Activated naive CD4-positive, alpha-beta T cell treated with anti-CD3 and anti-CD28 coated beads, Interleukin-2, amount 10 ng/mL, durations not matched to agents 7 days and 5 days (primary cell): ENCODE data around the gene MYO1E.
"Not testable (repeated sequence)": the region's sequence is repeated elsewhere in the genome, so short reads cannot be mapped to it uniquely, and the experiment has no call there.

Experiments
- CTCF ChIA-PET: fragments of 350-600 bp; sonication (Branson Sonifier 250); formaldehyde crosslinking; loops from one replicate; lab custom pipeline; 2021; ENCODE audit warnings: antibody characterized with exemption; lab: Charles Lee
- DNase-seq: peaks from one replicate; pipeline ENCODE4 v3.0.0-alpha.2; 2020
- H3K27ac Mint-ChIP-seq: one replicate; pipeline ENCODE4 v1.8.0; 2021; ENCODE audit warnings: mild to moderate bottlenecking, moderate library complexity, mixed read lengths
- H3K27me3 Mint-ChIP-seq: one replicate; pipeline ENCODE4 v1.8.0; 2021; ENCODE audit warnings: mild to moderate bottlenecking, mixed read lengths
- H3K36me3 Mint-ChIP-seq: one replicate; pipeline ENCODE4 v1.8.0; 2021; ENCODE audit warnings: mixed read lengths
- H3K4me1 Mint-ChIP-seq: one replicate; pipeline ENCODE4 v1.8.0; 2021; ENCODE audit warnings: mixed read lengths
- H3K4me3 Mint-ChIP-seq: one replicate; pipeline ENCODE4 v1.8.0; 2021; ENCODE audit warnings: mild to moderate bottlenecking, moderate library complexity, mixed read lengths
- H3K9me3 Mint-ChIP-seq: one replicate; pipeline ENCODE4 v1.8.0; 2021; ENCODE audit warnings: mixed read lengths

MYO1E gene

DNA sequence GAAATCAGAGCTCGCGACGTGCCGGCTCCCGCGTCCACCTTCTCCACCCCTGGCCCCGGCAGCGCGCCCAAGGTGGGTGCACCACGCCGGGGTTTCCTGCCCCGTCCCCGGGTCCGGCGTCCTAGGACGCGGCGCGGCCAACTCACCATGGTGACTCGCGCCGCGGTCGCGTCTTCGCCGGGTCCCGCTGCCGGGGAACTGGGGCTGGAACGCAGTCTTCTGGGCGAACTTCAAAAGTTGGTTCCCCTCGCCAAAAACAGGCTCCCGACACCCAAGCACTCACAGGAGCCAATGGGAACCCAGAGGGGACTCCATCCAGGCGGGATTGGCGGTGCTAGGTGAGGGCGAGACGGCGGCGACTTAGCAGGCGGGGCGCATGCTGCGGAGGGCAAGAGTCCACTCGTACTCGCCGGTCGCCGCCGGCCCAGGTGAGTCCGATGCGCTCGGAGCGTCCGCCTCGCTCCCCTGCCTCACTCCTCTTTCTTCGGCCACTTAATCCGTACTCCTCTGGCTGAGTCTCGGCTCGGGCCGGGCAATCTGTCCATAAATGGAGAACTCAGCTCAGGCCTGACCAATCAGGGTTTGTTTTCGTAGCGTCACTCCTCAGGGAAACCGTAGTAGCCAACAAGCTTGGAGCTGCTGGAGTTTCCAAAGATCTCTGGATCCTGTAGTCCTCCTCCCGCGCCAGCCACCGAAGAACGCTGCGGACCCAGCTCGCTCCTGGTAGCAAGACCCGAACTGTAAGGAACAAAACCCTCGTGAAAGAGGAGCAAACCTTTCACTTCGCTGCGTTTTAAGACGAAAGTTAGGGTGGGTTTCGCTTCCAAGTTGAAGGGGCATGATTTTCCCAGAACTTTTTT, at the start of gene MYO1E:
TSS of gene MYO1E (minus strand) at position 520 of the 860 bp plus-strand sequence. CDS start at position 149, 371 bp downstream.
- H3K27me3 Mint-ChIP-seq, result peaks cover 68% of the 10 kb centered on the region
- peak; percentile 53 for DNase-seq
- CTCF ChIA-PET, result interaction anchor here (0.9 kb wide), 1 partner anchor 125 kb away, joined by 3 read pairs; no protein-coding TSS in a partner anchor
- peak within 1 kb of the TSS; percentile 77 for H3K27ac Mint-ChIP-seq
- H3K4me3 Mint-ChIP-seq, result peak within 1 kb of the TSS; percentile 94
- no peaks in the 10 kb centered on the region for H3K9me3 Mint-ChIP-seq
- H3K36me3 Mint-ChIP-seq, result peaks cover 11% of the 10 kb centered on the region
- peaks cover 33% of the 10 kb centered on the region for H3K4me1 Mint-ChIP-seq

DNA sequence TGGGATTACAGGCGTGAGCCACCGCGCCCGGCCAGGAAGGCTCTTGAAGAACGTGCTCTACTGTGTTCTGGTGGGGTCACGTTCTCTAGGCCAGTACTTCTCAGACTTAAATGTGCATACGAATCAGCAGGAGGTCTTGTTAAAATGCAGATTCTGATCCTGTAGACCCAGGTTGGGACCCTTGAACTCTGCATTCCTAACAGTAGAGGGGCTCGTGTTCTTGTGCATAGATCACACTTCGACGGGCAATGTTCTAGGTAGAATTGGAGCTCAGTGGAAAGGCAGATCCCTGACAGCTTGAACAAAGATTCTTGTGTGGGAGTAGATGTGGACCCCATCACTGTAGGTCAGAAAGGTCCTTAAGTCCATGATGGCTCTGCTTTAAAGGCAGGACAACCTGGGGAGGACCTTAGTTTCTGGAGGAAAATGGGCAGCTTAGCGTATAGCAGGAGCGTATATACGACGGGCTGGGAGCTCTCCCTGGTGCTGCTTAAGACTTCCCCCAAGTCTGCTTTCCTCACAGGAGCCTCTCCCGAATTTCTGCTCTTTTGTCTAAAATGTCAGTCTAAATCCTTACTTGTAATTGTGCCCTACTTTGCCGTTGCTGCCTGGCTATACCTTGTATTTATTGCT, 48.4 kb upstream of the MYO1E start:
- peaks cover 42% of the 10 kb centered on the region for H3K27me3 Mint-ChIP-seq
- H3K27ac Mint-ChIP-seq, result no peak overlapping the region
- DNase-seq, result no peak
- CTCF ChIA-PET, result interaction anchor here (1.0 to 1.8 kb wide), 3 partner anchors 11 to 246 kb away, joined by 3 to 6 read pairs (median 3); no protein-coding TSS in a partner anchor
- H3K4me1 Mint-ChIP-seq, result peaks cover 11% of the 10 kb centered on the region
- H3K36me3 Mint-ChIP-seq, result no peaks in the 10 kb centered on the region
- H3K4me3 Mint-ChIP-seq, result no peak overlapping the region
- no peaks in the 10 kb centered on the region for H3K9me3 Mint-ChIP-seq

DNA sequence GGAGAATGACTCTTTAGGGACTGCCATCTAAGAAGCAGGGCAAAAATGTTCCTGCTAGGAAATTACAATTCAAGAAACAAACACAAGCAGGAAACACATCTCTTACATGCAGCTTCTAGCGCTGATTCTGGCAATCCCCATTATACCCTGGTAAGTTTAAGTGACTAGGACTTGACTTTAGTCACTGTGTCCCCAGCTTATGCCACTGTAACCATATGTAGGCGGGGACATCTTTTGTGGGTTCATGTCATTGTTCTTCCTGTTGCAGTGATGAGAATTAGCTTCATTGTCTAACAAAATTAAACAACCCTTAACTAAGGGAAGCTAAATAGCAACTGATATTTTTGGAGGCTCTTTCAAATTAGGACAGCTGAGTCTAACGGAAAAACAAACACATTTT, 47.4 kb upstream of the MYO1E start:
- no peak for DNase-seq
- no peak overlapping the region for H3K27ac Mint-ChIP-seq
- no peaks in the 10 kb centered on the region for H3K9me3 Mint-ChIP-seq
- H3K4me1 Mint-ChIP-seq, result peaks cover 11% of the 10 kb centered on the region
- no peaks in the 10 kb centered on the region for H3K36me3 Mint-ChIP-seq
- H3K4me3 Mint-ChIP-seq, result no peak overlapping the region
- CTCF ChIA-PET, result interaction anchor here (1.5 to 1.8 kb wide), 2 partner anchors 10 to 245 kb away, joined by 3 to 6 read pairs; no protein-coding TSS in a partner anchor
- peaks cover 49% of the 10 kb centered on the region for H3K27me3 Mint-ChIP-seq

DNA sequence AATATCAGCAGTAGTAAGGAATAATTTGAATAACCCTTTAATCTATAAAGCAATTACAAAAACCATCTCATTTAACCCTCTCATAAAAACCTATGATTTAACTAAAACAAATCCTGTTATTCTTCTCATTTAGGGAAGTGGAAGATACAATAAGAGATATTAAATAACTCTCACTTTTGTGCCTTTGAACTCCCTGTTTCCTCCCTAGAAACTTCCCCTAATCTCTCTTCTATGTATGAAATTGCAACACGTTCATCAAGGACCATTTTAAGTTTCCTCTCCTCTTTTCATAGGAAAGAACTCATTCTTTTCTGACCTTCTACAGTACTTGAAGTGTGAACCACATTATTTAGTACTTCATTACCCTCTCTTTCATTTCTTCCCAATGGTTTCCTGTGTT, 46.5 kb upstream of the MYO1E start:
- no peak for DNase-seq
- Mint-ChIP-seq H3K27ac (no peak overlapping the region), H3K4me3 (no peak overlapping the region), H3K4me1 (peaks cover 15% of the 10 kb centered on the region), H3K27me3 (peaks cover 52% of the 10 kb centered on the region), H3K36me3 (no peaks in the 10 kb centered on the region), H3K9me3 (no peaks in the 10 kb centered on the region)
- CTCF ChIA-PET, result no interaction called here

DNA sequence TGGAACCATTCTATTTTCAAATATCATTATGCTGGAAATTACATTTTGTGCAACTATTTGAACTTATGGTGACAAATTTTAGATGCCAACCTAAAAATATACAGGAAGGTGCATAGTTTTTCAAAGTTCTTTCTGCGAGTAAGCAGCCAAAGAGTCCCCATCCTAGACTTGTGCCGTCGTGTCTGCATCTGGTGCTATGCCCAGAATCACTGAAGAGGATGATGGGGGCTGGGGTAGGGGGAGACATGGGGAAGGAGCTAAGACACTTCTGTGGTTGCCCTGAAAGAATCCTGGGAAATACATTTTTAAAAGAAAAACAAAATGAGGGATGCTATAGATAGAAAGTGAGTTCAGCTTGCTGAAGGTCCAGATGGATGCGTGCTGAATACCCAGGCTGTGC, 44.1 kb upstream of the MYO1E start:
- peaks cover 56% of the 10 kb centered on the region for H3K27me3 Mint-ChIP-seq
- H3K4me3 Mint-ChIP-seq, result no peak overlapping the region
- DNase-seq, result no peak
- H3K36me3 Mint-ChIP-seq, result no peaks in the 10 kb centered on the region
- H3K9me3 Mint-ChIP-seq, result no peaks in the 10 kb centered on the region
- CTCF ChIA-PET, result no interaction called here
- no peak overlapping the region for H3K27ac Mint-ChIP-seq
- H3K4me1 Mint-ChIP-seq, result peaks cover 34% of the 10 kb centered on the region

DNA sequence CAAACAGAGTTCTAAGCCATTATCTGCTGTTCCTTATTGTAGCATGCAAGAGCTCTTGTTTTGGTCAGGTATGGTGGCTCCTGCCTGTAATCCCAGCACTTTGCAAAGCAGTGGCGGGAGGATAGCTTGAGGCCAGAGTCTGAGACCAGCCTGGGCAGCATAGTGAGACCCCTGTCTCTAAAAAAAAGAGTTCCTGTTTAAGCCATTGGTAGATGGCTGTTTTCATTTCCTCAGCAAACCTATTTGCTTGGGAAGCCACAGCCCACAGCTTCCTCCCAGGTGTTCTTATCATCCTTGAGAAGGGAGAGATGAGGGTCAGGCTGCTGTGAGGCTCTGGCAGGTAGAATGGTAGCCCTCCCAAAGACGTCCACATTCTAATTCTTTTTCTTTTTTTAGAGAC, 40.9 kb upstream of the MYO1E start:
- CTCF ChIA-PET, result interaction anchor here (0.7 kb wide), 1 partner anchor 11 kb away, joined by 3 read pairs; no protein-coding TSS in a partner anchor
- no peak for DNase-seq
- peaks cover 38% of the 10 kb centered on the region for H3K4me1 Mint-ChIP-seq
- H3K9me3 Mint-ChIP-seq, result no peaks in the 10 kb centered on the region
- no peak overlapping the region for H3K4me3 Mint-ChIP-seq
- H3K36me3 Mint-ChIP-seq, result no peaks in the 10 kb centered on the region
- H3K27me3 Mint-ChIP-seq, result peaks cover 60% of the 10 kb centered on the region
- no peak overlapping the region for H3K27ac Mint-ChIP-seq

DNA sequence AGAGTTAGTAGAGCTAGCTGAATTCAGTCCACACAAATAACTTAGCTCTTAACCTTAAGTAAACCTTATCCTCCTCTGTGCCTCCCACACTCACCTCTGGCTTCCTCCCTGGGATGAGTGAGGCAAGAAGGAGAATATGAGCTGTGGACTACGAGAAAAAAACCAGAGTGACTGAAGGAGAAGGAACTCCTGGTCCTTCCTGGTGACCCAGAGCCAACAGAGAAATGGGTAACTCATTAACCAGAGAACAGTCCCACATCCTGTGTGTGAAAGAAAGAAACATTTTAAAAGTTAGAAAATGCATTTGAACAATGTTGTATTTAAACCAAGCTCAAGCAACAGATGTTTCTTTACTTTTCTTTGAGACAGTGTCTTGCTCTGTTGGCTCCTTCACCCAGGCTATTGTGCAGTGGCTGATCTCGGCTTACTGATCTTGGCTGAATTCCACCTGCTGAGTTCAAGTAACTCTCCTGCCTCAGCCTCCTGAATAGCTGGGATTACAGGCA, 37.8 kb upstream of the MYO1E start:
- H3K27me3 Mint-ChIP-seq, result peaks cover 50% of the 10 kb centered on the region

DNA sequence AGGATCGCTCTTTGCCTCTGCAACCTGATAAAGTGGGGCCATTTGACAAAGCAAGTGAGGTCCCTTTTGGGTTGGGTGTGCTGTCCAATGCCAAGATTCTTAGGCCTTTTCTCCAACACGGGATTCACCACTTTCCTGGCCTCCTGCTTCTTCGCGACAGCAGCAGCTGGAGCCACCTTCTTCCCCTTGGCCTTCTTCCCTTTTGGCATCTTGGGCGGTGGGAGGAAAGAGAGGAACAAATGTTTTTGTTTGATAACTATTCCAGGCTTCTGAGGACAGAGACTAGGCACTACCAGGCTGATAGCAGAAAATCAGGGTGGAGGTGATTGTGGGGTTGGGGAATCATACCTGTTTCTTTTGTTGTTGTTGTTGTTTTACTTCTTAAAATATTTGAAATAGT, 35.3 kb upstream of the MYO1E start:
- no peaks in the 10 kb centered on the region for H3K9me3 Mint-ChIP-seq
- CTCF ChIA-PET, result no interaction called here
- H3K4me3 Mint-ChIP-seq, result no peak overlapping the region
- peaks cover 22% of the 10 kb centered on the region for H3K4me1 Mint-ChIP-seq
- no peak for DNase-seq
- H3K27ac Mint-ChIP-seq, result no peak overlapping the region
- H3K27me3 Mint-ChIP-seq, result peaks cover 29% of the 10 kb centered on the region
- H3K36me3 Mint-ChIP-seq, result no peaks in the 10 kb centered on the region

More for the DNA sequence above, 37.8 kb upstream of the MYO1E start:
- Mint-ChIP-seq H3K4me1 (peaks cover 38% of the 10 kb centered on the region), H3K27ac (no peak overlapping the region), H3K9me3 (no peaks in the 10 kb centered on the region), H3K36me3 (no peaks in the 10 kb centered on the region), H3K4me3 (no peak overlapping the region)
- CTCF ChIA-PET, result interaction anchor here (0.8 to 2.0 kb wide), 2 partner anchors 11 to 13 kb away, joined by 3 to 6 read pairs; no protein-coding TSS in a partner anchor
- DNase-seq, result no peak

DNA sequence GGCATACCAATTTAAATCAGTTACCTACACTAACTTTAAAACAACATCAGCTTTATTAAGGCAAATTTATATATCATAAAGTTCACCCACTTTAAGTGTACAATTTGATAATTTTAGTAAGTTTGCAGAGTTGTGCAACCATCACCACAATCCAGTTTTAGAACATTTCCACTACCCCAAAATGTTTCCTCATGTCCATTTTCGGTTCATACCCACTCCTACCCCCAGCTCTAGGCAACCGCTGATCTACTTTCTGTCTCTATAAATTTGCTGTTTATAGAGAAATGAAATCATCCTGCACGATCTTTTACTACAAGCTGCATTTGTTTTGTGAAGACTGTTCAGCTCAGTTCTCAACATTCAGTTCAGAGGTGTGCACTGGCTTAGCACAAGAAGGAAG, 33.8 kb upstream of the MYO1E start:
- no peak overlapping the region for H3K27ac Mint-ChIP-seq

DNA sequence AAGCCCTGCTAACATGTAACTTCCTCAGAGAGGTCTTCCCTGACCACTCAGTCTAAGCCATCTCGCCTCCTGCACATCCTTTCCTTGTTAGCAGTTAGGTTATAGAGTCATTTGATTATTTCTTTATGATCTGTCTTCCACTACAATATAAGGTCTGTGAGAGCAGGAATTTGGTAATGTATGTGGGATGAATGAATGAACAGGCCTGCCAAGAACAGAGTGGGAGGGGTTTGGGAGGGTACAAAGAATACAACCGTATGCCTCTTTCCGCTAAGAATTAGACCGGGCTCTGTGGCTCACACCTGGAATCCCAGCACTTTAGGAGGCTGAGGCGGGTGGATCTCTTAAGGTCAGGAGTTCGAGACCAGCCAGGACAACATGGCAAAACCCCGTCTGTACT, 32.4 kb upstream of the MYO1E start:
- Mint-ChIP-seq H3K36me3 (no peaks in the 10 kb centered on the region), H3K4me3 (no peak overlapping the region), H3K27me3 (peaks cover 30% of the 10 kb centered on the region), H3K27ac (no peak overlapping the region), H3K4me1 (peaks cover 1% of the 10 kb centered on the region), H3K9me3 (no peaks in the 10 kb centered on the region)
- CTCF ChIA-PET, result no interaction called here
- DNase-seq, result no peak

More for the DNA sequence above, 33.8 kb upstream of the MYO1E start:
- Mint-ChIP-seq H3K27me3 (peaks cover 28% of the 10 kb centered on the region), H3K4me1 (peaks cover 13% of the 10 kb centered on the region), H3K9me3 (no peaks in the 10 kb centered on the region), H3K4me3 (no peak overlapping the region), H3K36me3 (no peaks in the 10 kb centered on the region)
- CTCF ChIA-PET, result no interaction called here
- no peak for DNase-seq

DNA sequence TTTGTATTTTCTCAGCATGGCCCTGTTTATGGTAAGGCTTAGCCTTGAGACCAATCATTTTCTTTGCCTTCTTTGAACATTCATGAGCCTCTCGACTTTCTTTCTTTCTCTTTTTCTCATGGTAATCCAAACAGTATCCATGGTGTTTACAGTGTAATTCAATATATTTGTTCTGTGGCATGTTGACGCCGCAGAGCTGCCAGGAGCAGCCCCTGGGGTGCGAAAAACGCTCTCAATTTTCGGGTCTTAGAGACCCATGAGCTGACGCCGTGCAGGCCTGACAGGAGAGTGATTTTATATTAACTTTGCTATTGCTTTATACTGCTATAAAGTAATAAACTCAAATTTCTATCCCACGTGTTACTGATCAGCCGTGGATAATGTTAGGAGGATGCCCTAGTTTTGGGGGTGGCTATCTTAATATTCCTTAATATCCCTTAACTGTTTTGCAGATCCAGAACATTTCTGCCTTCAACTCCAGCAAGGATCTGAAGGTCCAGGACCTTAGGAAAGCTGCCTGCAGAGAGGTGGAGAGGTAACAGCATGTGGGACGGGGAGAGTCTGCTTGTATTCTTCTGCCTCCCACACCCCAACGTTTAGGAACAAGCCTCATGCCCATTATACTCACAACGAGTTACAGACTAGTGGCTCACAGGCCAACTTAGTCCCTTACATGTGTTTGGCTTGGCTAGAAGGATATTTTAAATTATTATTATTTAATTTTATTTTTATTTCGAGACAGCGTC, 29.3 kb upstream of the MYO1E start:
- Mint-ChIP-seq H3K36me3 (no peaks in the 10 kb centered on the region), H3K4me3 (no peak overlapping the region), H3K4me1 (peaks cover 12% of the 10 kb centered on the region), H3K9me3 (no peaks in the 10 kb centered on the region), H3K27me3 (peaks cover 35% of the 10 kb centered on the region), H3K27ac (no peak overlapping the region)
- CTCF ChIA-PET, result interaction anchor here (0.6 to 0.7 kb wide), 2 partner anchors 12 to 149 kb away, joined by 3 to 4 read pairs; no protein-coding TSS in a partner anchor
- DNase-seq, result no peak

DNA sequence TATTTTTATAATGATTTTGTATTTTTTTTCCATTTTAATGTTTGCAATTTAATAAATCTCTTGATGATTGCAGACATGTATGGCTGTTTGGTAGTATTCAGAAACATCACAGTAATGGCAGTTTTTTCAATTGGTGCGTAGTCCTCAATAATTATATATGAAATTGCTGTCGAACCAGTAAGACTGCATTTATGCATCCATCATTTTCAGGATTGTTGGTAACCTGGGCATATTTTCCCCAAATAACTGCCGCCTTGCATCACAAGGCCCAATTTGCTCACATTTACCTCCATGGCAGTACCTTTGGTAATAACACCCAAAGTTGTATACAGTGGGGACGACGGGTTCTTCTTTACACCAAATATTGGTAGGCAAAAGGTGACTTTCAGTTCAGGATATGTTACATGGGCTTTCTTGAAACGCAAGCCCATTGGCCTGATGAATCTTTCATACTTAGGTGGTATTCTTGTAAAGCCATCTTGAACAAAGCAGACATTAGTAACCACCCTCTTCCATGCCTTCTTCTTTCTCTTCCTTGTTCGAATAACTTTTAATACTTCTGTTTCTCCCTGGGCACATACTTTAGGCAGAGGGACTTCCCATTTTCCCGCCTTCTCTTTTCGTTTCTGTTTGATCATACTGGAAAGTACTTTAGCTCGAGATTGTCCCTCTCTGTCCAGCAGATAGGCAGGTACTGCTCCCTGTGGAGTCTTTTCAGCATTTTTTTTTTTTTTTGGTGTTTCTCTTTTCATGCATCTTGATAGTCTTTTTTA, 28.6 kb upstream of the MYO1E start:
- H3K9me3 Mint-ChIP-seq, CTCF ChIA-PET, H3K4me3 Mint-ChIP-seq, H3K27ac Mint-ChIP-seq, DNase-seq, H3K36me3 Mint-ChIP-seq: not testable (repeated sequence)
- H3K4me1 Mint-ChIP-seq, result peaks cover 12% of the 10 kb centered on the region
- peaks cover 36% of the 10 kb centered on the region for H3K27me3 Mint-ChIP-seq

DNA sequence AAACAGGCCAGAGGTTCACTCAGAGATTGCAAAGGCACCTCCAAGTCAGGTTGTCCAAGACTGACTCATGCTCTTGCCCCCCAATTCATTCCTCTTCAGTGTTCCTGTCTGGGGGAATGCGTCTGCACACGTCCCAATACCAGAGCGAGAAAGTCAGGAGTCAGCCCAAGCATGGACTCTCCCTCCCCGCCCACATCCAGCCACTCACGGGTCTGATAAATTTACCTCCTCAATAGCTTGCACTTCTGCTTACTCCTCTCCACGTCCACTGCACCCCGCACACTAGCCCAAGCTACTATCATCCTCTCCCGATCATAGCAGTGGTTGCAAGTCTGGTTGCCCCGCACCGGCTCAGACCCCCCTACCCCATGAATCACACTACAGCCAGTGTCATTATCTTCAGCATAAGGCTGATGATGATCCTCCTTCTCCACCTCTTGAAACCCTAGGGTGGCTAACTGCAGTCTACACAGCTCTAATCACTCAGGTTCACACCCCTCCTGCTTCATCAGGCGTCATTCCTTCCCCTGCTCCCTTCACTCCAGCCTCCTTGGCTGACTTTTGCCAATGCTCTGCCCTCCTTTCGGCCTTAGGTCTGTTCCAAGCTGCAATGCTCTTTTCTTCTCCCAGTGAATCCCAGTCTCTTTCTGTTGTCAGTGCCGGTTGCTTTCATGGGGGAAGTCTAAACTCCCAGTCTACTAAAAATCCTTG, 27.6 kb upstream of the MYO1E start:
- CTCF ChIA-PET, result no interaction called here
- Mint-ChIP-seq H3K27ac (no peak overlapping the region), H3K36me3 (no peaks in the 10 kb centered on the region), H3K4me3 (no peak overlapping the region), H3K4me1 (peaks cover 12% of the 10 kb centered on the region), H3K27me3 (peaks cover 39% of the 10 kb centered on the region), H3K9me3 (no peaks in the 10 kb centered on the region)
- no peak for DNase-seq
